PC-9 (cell line): ENCODE data around the gene RREB1.

Source experiments
- EZH2 ChIP-seq: fragments of 200-600 bp; sonication (generic); IDR thresholded peaks from 2 replicates; pipeline ENCODE4 v1.8.0; 2017; ENCODE audit warnings: antibody characterized with exemption, low read depth
- TF ChIP-seq, protein P1 (sequence below): fragments of 200-600 bp; sonication (generic); conservative IDR thresholded peaks from 2 replicates; pipeline ENCODE4 v1.6.1; 2017; ENCODE audit warnings: mixed run types, antibody characterized with exemption, mild to moderate bottlenecking, moderate library complexity

- TF ChIP-seq, protein P1, sequence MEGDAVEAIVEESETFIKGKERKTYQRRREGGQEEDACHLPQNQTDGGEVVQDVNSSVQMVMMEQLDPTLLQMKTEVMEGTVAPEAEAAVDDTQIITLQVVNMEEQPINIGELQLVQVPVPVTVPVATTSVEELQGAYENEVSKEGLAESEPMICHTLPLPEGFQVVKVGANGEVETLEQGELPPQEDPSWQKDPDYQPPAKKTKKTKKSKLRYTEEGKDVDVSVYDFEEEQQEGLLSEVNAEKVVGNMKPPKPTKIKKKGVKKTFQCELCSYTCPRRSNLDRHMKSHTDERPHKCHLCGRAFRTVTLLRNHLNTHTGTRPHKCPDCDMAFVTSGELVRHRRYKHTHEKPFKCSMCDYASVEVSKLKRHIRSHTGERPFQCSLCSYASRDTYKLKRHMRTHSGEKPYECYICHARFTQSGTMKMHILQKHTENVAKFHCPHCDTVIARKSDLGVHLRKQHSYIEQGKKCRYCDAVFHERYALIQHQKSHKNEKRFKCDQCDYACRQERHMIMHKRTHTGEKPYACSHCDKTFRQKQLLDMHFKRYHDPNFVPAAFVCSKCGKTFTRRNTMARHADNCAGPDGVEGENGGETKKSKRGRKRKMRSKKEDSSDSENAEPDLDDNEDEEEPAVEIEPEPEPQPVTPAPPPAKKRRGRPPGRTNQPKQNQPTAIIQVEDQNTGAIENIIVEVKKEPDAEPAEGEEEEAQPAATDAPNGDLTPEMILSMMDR, result no peak
- TF ChIP-seq EZH2, result no peak
Observed at GRCh38 chr6:7155871-7156579, 48.3 kb downstream of the RREB1 start.
